HCT116 (cell line): ENCODE measurements around the gene PAK1IP1. TPM values are rescaled to one million over a fixed set of nuclear protein-coding genes. Genes with fewer than 3 reads are reported as not detected.

Experiments used
- ATAC-seq: fragments of 200-7000 bp; cut with Tn5 transposase; 2 replicates; pipeline ENCODE4 v1.9.1; 2020; ENCODE audit warnings: mild to moderate bottlenecking, moderate library complexity
- BruUV-seq: library from RNA; stranded (reverse); fragments of 400-500 nt; replicated peaks from 2 replicates; lab custom pipeline; 2021; lab: Mats Ljungman, UMichigan
- CTCF ChIA-PET: fragments of 300-600 bp; sonication (Branson Sonifier 250); formaldehyde crosslinking; loops from one replicate; lab custom pipeline; 2021; ENCODE audit warnings: antibody characterized with exemption; lab: Charles Lee
- POLR2A ChIA-PET: fragments of 300-600, 350-600 bp; sonication (Branson Sonifier 250); formaldehyde crosslinking; loops from one replicate; lab custom pipeline; 2021; ENCODE audit warnings: antibody characterized with exemption; lab: Charles Lee
- RAD21 ChIA-PET, 2 experiments: fragments of 300-600 bp; sonication (Branson Sonifier 250); formaldehyde crosslinking; loops; one replicate each; lab custom pipeline; 2023; ENCODE audit warnings: low total read pairs in 2 of 2; ENCODE audit not compliant: uncharacterized antibody in 2 of 2, unreplicated experiment in 2 of 2, low non-redundant PET in 1 of 2; lab: Charles Lee
- DNase-seq: peaks from one replicate; pipeline ENCODE4 v3.0.0-alpha.2; 2010; ENCODE audit warnings: low read depth, low spot score
- H2AFZ ChIP-seq: fragments of 200-600 bp; shearing (Covaris generic), sonication (generic); 2 replicates; pipeline ENCODE4 v1.6.1; 2017; ENCODE audit warnings: low read depth, mixed run types, mixed read lengths, antibody characterized with exemption, low read length; ENCODE audit not compliant: poor library complexity, severe bottlenecking
- H3K27ac ChIP-seq: 2 replicates; pipeline ENCODE4 v1.5.1; 2012; ENCODE audit warnings: low read depth, low read length
- H3K27me3 ChIP-seq: fragments of 200-600 bp; sonication (generic); 2 replicates; pipeline ENCODE4 v1.6.1; 2016; ENCODE audit warnings: mixed run types, low read length, mixed read lengths; ENCODE audit not compliant: insufficient read depth
- H3K36me3 ChIP-seq, 2 experiments: fragments of 200-500 bp in 1 of 2; fragments of 200-600 bp in 1 of 2; sonication (Bioruptor generic) in 1 of 2; sonication (generic) in 1 of 2; 2 replicates each; pipeline versions ENCODE4 v1.5.1 to v1.6.1; 2014 to 2016; ENCODE audit warnings: low read length in 2 of 2, inconsistent platforms in 1 of 2, mixed read lengths in 1 of 2, mixed run types in 1 of 2; ENCODE audit not compliant: insufficient read depth in 2 of 2, control insufficient read depth in 1 of 2
- H3K4me1 ChIP-seq, 2 experiments: fragments of 200-600 bp in 1 of 2; sonication (generic) in 1 of 2; 2 replicates each; pipeline versions ENCODE4 v1.5.1 to v1.6.1; 2012 to 2017; ENCODE audit warnings: low read length in 2 of 2, inconsistent platforms in 1 of 2, mild to moderate bottlenecking in 1 of 2, mixed read lengths in 1 of 2, mixed run types in 1 of 2, moderate library complexity in 1 of 2; ENCODE audit not compliant: insufficient read depth in 2 of 2, control insufficient read depth in 1 of 2
- H3K4me2 ChIP-seq: fragments of 200-600 bp; sonication (generic); 2 replicates; pipeline ENCODE4 v1.6.1; 2017; ENCODE audit warnings: mixed run types, low read length, mixed read lengths
- H3K4me3 ChIP-seq, 2 experiments: fragments of 200-600 bp in 1 of 2; sonication (generic) in 1 of 2; replicated peaks in 1 of 2; 2 replicates each; pipeline ENCODE4 v1.5.1; 2011 to 2016; ENCODE audit warnings: low read length in 2 of 2, control low read depth in 1 of 2, low read depth in 1 of 2, mild to moderate bottlenecking in 1 of 2, mixed read lengths in 1 of 2, mixed run types in 1 of 2
- H3K79me2 ChIP-seq: fragments of 200-600 bp; sonication (generic); 2 replicates; pipeline ENCODE4 v1.6.1; 2017; ENCODE audit warnings: mild to moderate bottlenecking, mixed run types, low read length, moderate library complexity, mixed read lengths; ENCODE audit not compliant: insufficient read depth
- H3K9ac ChIP-seq: fragments of 200-600 bp; sonication (generic); 2 replicates; pipeline ENCODE4 v1.6.1; 2016; ENCODE audit warnings: low read length, mixed read lengths
- H3K9me2 ChIP-seq: fragments of 200-600 bp; sonication (generic), shearing (Covaris generic); 2 replicates; pipeline ENCODE4 v1.6.1; 2017; ENCODE audit warnings: mixed run types, mild to moderate bottlenecking, moderate library complexity; ENCODE audit not compliant: insufficient read depth
- H3K9me3 ChIP-seq, 2 experiments: fragments of 200-500 bp in 1 of 2; fragments of 200-600 bp in 1 of 2; sonication (Bioruptor generic) in 1 of 2; sonication (generic) in 1 of 2; 2 replicates each; pipeline ENCODE4 v1.6.1; 2014 to 2017; ENCODE audit warnings: low read length in 2 of 2, mixed read lengths in 2 of 2, inconsistent platforms in 1 of 2, low read depth in 1 of 2, mild to moderate bottlenecking in 1 of 2, mixed run types in 1 of 2, moderate library complexity in 1 of 2; ENCODE audit not compliant: control insufficient read depth in 1 of 2, insufficient read depth in 1 of 2
- H4K20me1 ChIP-seq: fragments of 200-600 bp; sonication (generic), shearing (Covaris generic); 2 replicates; pipeline ENCODE4 v1.6.1; 2017; ENCODE audit warnings: mixed run types, mild to moderate bottlenecking, moderate library complexity; ENCODE audit not compliant: insufficient read depth
- CBX3 ChIP-seq: IDR thresholded peaks from 2 replicates; pipeline ENCODE4 v1.6.1; 2012; ENCODE audit warnings: low read depth
- CEBPB ChIP-seq: IDR thresholded peaks from 2 replicates; pipeline ENCODE4 v1.6.1; 2012; ENCODE audit warnings: low read depth
- JUND ChIP-seq: IDR thresholded peaks from 2 replicates; pipeline ENCODE4 v1.6.1; 2012
- POLR2A ChIP-seq: IDR thresholded peaks from 2 replicates; pipeline ENCODE4 v1.7.0; 2011; ENCODE audit warnings: borderline replicate concordance; ENCODE audit not compliant: insufficient read depth, insufficient read length; ENCODE audit errors: extremely low read depth
- POLR2AphosphoS5 ChIP-seq: IDR thresholded peaks from 2 replicates; pipeline ENCODE4 v1.6.1; 2011; ENCODE audit warnings: mild to moderate bottlenecking, low read depth, low read length, moderate library complexity
- SIN3A ChIP-seq: IDR thresholded peaks from 2 replicates; pipeline ENCODE4 v1.6.1; 2012; ENCODE audit warnings: low read depth
- SP1 ChIP-seq: IDR thresholded peaks from 2 replicates; pipeline ENCODE4 v1.6.1; 2012; ENCODE audit warnings: low read depth
- TCF7L2 ChIP-seq: IDR thresholded peaks from 2 replicates; pipeline ENCODE4 v1.7.0; 2011; ENCODE audit warnings: borderline replicate concordance, inconsistent platforms; ENCODE audit not compliant: insufficient read depth, insufficient read length; ENCODE audit errors: extremely low read depth
- ZFX ChIP-seq: fragments of 450-650 bp; IDR thresholded peaks from 2 replicates; pipeline ENCODE4 v1.6.1; 2017
- intact Hi-C: fragments of 100-400 bp; cut with micrococcal nuclease; formaldehyde crosslinking; loops from 2 replicates; pipeline ENCODE4 v1.10.0; 2022
- total RNA-seq: library from RNA; stranded (reverse); gene quantifications from one replicate; pipeline ENCODE4 v1.2.1, GENCODE V29; 2021; ENCODE audit not compliant: unreplicated experiment
- TF ChIP-seq, protein P1 (sequence below): IDR thresholded peaks from 2 replicates; pipeline ENCODE4 v1.6.1; 2012
- TF ChIP-seq, protein P2 (sequence below): IDR thresholded peaks from 2 replicates; pipeline ENCODE4 v1.6.1; 2011; ENCODE audit warnings: mild to moderate bottlenecking, low read length, moderate library complexity; ENCODE audit not compliant: insufficient replicate concordance; ENCODE audit errors: extremely low read depth

Gene PAK1IP1
- total RNA-seq, 1 experiment from 2014 or later: 24.3 TPM

DNA sequence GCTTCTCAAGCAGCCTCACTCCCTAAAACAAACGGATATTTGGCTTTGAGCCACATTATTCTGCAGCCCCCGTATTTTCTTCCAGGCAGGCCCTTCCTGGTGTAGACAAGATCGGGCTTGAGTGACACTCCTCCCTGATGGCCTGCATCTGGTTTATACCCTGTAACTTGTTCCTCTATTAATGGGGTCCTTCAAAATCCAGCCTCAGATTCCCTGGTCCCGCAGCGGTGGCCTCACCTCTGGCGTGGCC is 27.7 kb downstream of the PAK1IP1 start:
- POLR2A ChIA-PET: interaction anchor here (0.5 to 1.6 kb wide), 5 partner anchors 11 to 27 kb away, joined by 3 to 11 read pairs (median 3); partner anchors contain the start of genes C6orf52, PAK1IP1 and TMEM14B
- intact Hi-C loops: loop anchor here (1.0 kb wide), 2 partner anchors 25 to 28 kb away; partner anchors contain the start of genes C6orf52, PAK1IP1 and TMEM14B
- H3K4me1 ChIP-seq: peaks cover 12 to 21% of the 10 kb centered on the region in 2 experiments; a peak in 3 of 4 replicates
- peak overlapping the region; percentile 80 for H3K4me2 ChIP-seq
- no peak for TF ChIP-seq CBX3
- TF ChIP-seq, protein P1, sequence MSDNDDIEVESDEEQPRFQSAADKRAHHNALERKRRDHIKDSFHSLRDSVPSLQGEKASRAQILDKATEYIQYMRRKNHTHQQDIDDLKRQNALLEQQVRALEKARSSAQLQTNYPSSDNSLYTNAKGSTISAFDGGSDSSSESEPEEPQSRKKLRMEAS: 0 out of 2 replicates have a peak, but pooled peaks have one; percentile 95
- TF ChIP-seq, all 23 proteins: peak for 1
- Histone ChIP-seq H3K27me3 (no peaks in the 10 kb centered on the region), H2AFZ (peak overlapping the region; percentile 88), H3K79me2 (peaks cover 12% of the 10 kb centered on the region), H3K27ac (peak overlapping the region; percentile 71), H3K36me3 (peaks cover 0 to 3% of the 10 kb centered on the region in 2 experiments; a peak in 2 of 4 replicates), H3K9me3 (peaks cover 0 to 10% of the 10 kb centered on the region in 2 experiments; a peak in 1 of 4 replicates), H3K9ac (peak overlapping the region; percentile 85), H3K4me3 (peak overlapping the region; percentile 78 to 85), H4K20me1 (no peaks in the 10 kb centered on the region), H3K9me2 (no peaks in the 10 kb centered on the region)
- RAD21 ChIA-PET: interaction anchor here in 1 of 2 experiments (1.0 kb wide), 1 partner anchor 38 kb away, joined by 3 read pairs; no protein-coding TSS in a partner anchor
- no peak for DNase-seq
- no peak for ATAC-seq
- CTCF ChIA-PET: interaction anchor here (1.0 kb wide), 2 partner anchors 24 to 244 kb away, joined by 3 read pairs; no protein-coding TSS in a partner anchor
- no TSS peak for BruUV-seq

DNA sequence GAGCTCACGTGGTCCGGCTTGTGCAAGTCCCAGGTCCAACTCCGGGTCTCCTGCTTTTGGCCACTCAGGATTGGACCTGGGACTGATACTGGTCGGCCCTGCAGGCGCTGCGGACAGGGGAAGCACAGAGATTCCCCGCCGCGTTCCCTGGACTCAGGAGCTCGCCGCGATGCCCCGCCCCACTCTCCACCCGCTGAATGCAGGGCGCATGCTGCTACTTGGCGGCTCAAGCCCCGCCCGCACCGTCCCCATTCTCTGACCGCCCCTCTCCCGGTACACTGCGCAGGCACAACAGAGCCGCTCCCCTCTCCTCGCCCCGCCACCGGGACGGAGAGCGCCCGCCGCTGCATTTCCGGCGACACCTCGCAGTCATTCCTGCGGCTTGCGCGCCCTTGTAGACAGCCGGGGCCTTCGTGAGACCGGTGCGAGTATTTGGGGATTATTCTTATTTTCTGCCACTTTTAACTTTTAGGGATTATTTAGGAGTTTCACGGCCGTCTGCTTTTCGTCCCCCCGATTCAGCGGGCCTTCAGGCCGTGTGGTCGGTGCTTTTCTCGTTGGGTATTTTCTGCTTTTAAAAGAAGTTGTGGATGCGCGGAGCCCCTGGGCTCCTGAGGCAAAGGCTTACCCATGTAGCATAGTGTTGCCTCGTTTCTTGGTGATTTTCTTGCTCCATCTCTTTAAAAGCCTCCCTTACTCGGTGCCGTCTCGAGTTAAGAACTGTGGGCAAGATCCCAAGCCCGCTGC is 28.2 kb downstream of the PAK1IP1 start, which contains the start of gene TMEM14C:
TSS of gene TMEM14C (plus strand) at position 251 of the 747 bp plus-strand sequence. CDS start 1,544 bp downstream, outside the sequence.
- TSS peak; percentile 72 for BruUV-seq
- Histone ChIP-seq H3K27me3 (no peaks in the 10 kb centered on the region), H3K4me2 (peak within 1 kb of the TSS; percentile 80), H3K4me1 (peaks cover 12 to 21% of the 10 kb centered on the region in 2 experiments; a peak in 3 of 4 replicates), H4K20me1 (no peaks in the 10 kb centered on the region), H3K9me2 (no peaks in the 10 kb centered on the region), H3K36me3 (peaks cover 0 to 3% of the 10 kb centered on the region in 2 experiments; a peak in 2 of 4 replicates), H3K9ac (peak within 1 kb of the TSS; percentile 85), H3K9me3 (peaks cover 0 to 6% of the 10 kb centered on the region in 2 experiments; a peak in 1 of 4 replicates), H3K4me3 (peak within 1 kb of the TSS; percentile 78 to 85), H2AFZ (peak within 1 kb of the TSS; percentile 88), H3K27ac (peak within 1 kb of the TSS; percentile 71), H3K79me2 (peaks cover 12% of the 10 kb centered on the region)
- peak; percentile 99 for ATAC-seq
- ChIA-PET CTCF (interaction anchor here (1.0 kb wide), 2 partner anchors 24 to 245 kb away, joined by 3 read pairs; no protein-coding TSS in a partner anchor), POLR2A (interaction anchor here (0.5 to 1.6 kb wide), 4 partner anchors 16 to 28 kb away, joined by 3 to 11 read pairs (median 4); partner anchors contain the start of genes C6orf52, PAK1IP1 and TMEM14B), RAD21 (interaction anchor here in 1 of 2 experiments (1.0 kb wide), 1 partner anchor 37 kb away, joined by 3 read pairs; no protein-coding TSS in a partner anchor)
- TF ChIP-seq SIN3A (peak; percentile 43), SP1 (peak; percentile 87), ZFX (peak; percentile 29; the same call in 1 of the 2 replicates), TCF7L2 (peak; percentile 59), JUND (no peak), POLR2A (peak; percentile 65), CBX3 (peak; percentile 14; the same call in 1 of the 2 replicates), POLR2AphosphoS5 (peak; percentile 89), CEBPB (peak; percentile 81; the same call in 1 of the 2 replicates)
- TF ChIP-seq, protein P1: peak; percentile 81
- TF ChIP-seq, protein P2, sequence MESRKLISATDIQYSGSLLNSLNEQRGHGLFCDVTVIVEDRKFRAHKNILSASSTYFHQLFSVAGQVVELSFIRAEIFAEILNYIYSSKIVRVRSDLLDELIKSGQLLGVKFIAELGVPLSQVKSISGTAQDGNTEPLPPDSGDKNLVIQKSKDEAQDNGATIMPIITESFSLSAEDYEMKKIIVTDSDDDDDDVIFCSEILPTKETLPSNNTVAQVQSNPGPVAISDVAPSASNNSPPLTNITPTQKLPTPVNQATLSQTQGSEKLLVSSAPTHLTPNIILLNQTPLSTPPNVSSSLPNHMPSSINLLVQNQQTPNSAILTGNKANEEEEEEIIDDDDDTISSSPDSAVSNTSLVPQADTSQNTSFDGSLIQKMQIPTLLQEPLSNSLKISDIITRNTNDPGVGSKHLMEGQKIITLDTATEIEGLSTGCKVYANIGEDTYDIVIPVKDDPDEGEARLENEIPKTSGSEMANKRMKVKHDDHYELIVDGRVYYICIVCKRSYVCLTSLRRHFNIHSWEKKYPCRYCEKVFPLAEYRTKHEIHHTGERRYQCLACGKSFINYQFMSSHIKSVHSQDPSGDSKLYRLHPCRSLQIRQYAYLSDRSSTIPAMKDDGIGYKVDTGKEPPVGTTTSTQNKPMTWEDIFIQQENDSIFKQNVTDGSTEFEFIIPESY: no peak
- intact Hi-C loops: loop anchor here (1.0 kb wide), 2 partner anchors 24 to 29 kb away; partner anchors contain the start of genes C6orf52, PAK1IP1 and TMEM14B
- peak; percentile 95 for DNase-seq
